HG02588 (cell line): ENCODE results near the gene EXOC4.

Source experiments
- ATAC-seq: cut with Tn5 transposase; IDR thresholded peaks from one replicate; pipeline ENCODE4 v1.9.1; 2021; ENCODE audit warnings: mild to moderate bottlenecking, moderate library complexity; ENCODE audit not compliant: unreplicated experiment

The EXOC4 gene

DNA sequence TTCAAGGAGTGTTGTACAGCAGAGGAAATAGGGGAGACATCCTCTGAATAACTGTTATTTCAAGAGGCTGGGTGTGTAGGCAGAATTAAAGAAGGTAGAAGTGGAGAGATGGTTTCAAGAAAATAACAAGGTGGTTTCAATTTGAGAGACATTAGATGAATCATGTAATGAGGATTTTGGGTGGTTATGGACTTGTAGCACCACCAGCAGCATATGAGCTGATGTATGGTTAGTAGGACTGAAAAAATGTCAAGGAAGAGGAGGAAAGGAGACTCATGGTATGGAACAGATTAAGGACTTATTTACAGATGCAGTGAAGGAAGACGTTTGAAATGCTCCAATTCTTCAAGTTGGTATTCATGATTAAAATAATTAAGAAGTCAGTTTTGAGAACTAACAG, 166.2 kb downstream of the EXOC4 start:
- no peak for ATAC-seq

- no peak for ATAC-seq
These were observed 170.7 kb downstream of the EXOC4 start for GRCh38 chr7:133423618-133424017.

GRCh38 chr7:133428326-133428725, 175.4 kb downstream of the EXOC4 start:
- ATAC-seq: no peak

- no peak for ATAC-seq
These were observed 176.0 kb downstream of the EXOC4 start for GRCh38 chr7:133428876-133429275.

GRCh38 chr7:133429371-133429770, 176.5 kb downstream of the EXOC4 start:
- no peak for ATAC-seq

- ATAC-seq: no peak
These were observed 178.4 kb downstream of the EXOC4 start for GRCh38 chr7:133431134-133431724.

- no peak for ATAC-seq
These were observed 180.4 kb downstream of the EXOC4 start for GRCh38 chr7:133433165-133433812.

GRCh38 chr7:133434246-133434865, 181.5 kb downstream of the EXOC4 start:
- no peak for ATAC-seq

- no peak for ATAC-seq
These were observed 183.1 kb downstream of the EXOC4 start for GRCh38 chr7:133436014-133436428.

DNA sequence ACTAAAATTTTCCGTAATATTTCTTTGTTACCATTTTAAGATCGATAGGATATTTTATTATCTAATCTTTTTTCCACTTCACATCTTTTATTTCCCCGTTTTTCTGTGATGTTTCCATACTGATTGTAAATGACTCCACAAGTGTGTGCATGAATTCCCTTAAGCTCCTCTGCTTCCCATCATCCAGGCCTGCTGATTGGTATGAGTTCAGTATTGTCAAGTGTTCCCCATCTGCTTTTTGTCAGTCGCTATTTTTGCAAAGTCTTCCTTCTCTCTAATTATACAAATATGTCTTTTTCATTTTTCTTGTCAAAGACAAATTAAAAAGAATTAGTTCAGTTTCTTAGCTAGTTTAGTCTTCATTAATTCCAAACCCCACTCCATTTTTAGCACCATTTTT, 184.7 kb downstream of the EXOC4 start:
- no peak for ATAC-seq

DNA sequence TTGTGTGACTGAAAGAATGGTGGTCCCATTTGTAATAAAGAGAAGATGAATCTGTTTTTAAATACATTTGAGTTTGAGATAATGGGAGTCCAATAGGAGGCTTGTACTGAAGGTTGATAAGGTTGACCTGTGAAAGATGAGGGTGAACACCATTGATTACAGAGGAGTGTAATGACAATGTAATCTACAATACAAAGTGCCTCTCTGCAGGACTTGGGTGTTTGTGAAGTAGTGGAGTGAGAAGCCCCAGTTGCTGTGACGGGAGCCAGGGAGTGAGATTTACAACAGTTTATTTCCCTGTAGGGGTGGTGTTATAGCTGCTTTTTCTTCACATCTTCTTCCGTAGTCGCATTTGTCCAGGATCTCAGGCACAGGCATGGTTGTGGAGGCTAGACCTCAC, 189.9 kb downstream of the EXOC4 start:
- no peak for ATAC-seq

- no peak for ATAC-seq
These were observed 192.7 kb downstream of the EXOC4 start for GRCh38 chr7:133445617-133446016.

DNA sequence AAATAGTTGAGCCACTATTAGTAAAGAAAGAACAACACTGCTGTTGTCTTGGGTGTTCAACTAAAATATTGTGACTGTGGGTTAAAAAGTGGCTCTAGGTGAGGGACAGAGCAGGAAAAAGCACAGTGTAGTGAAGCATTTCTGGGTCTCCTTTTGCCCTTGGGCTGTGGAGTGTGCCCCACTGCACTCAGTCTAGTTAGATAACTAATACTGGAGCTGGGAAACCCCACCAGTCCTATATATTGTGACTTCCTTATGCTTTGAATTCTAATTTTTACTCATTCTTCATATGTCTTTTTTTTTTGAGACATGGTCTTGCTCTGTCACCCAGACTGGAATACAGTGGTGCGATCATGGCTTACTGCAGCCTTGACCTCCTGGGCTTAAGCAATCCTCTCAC, 195.1 kb downstream of the EXOC4 start:
- ATAC-seq: no peak

GRCh38 chr7:133452577-133452976, 199.7 kb downstream of the EXOC4 start:
- ATAC-seq: no peak

DNA sequence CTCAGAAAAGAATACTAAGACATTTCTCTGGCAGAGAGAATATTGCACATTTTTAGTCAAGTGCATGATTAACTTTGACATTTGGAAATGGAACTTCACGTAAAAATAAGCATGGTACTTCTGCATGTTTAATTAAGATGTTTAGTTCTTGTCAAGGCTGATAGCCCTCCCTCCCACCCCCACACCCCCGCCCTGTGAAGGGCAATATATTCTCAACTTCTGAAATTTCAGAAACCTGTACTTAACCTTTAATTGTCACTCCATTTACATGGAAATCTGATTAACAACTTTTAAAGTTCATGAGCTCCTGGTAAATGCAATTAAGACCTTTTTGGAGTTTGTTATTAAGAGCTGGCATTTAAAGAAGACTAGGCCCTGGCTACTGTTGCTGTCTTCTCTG, 205.8 kb downstream of the EXOC4 start:
- no peak for ATAC-seq

DNA sequence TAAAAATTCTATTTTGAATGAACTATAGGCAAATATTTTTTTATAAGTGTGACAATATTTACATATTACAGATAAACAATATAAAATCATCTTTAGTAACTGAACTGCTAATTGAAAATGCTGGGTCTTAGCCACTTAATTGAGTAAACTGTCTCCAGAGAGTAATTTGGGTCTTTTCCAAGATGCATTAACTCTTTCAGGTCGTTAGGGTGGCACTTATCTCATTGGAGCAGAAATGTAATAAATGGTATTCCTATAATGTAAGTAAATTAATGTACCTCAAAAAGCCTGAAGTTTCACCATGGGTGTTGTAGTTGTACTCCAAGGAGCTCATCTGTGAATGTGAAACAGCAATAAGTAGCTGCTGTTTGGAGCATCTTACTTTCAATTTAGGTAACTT, 208.5 kb downstream of the EXOC4 start:
- no peak for ATAC-seq

DNA sequence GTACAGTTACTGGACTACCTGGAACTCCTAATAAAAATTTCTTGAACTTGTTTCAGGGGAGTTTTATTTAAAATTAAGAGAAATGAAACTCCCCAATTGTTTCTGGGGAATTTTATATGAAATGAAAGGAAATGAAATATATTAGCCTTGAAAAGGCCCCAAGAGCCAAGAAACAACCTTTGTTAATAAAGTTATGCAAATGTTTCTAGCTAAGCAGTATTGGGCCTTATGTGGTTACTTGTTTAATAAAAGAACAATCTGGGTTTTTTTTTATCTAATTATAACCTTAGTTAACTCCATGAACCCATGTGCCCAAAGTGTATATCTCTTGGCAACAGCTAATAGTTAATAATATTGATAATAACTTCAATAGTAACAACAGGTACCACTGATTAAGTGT, 222.8 kb downstream of the EXOC4 start:
- no peak for ATAC-seq

DNA sequence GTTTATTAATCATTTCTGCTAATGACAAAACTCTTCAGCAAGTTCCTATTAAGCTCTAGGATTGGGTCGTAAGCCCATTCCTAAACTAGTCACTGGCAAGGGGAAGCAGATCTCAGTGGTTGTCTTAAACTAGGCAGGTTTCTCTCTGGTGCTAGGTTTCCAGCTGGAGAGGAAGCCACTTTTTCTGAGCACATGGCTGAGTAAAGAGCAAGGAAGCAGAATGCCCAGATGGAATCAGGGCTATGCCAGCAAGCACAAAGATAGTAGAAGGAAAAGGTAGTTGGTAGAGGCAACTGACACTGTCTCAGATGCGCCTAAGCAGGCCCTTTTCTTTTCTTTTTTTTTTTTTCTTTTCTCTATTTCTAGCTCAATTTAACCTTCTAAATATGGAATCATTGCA, 224.9 kb downstream of the EXOC4 start:
- ATAC-seq: no peak

DNA sequence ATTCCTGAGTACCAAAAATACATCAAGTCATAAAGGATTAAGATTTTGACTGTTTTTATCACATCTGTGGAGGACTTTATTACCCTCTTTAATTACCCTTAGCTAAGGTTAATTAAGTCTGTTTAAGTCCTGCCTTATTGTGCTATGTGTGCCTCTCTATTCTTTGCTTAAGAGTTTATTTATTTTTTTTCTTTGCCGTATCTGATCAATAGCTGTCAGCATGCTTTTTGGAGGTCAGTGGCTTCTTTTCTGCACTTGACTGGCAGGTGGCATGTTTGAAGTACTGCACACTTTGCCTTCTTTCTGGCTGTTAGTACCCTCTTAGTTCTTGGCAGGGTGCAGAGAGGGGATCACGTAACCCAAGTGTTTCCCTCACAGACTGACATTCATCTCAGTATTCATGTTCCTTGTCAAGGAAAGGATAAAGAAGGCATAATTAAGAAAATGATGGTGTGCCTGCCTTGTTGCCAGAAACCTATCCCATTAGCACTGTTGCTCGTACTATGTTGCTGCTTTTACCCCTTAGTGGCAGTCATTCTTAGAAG, 225.8 kb downstream of the EXOC4 start:
- ATAC-seq: no peak

- ATAC-seq: no peak
These were observed 226.7 kb downstream of the EXOC4 start for GRCh38 chr7:133479456-133480065.

GRCh38 chr7:133480868-133481267, 228.0 kb downstream of the EXOC4 start:
- ATAC-seq: no peak

DNA sequence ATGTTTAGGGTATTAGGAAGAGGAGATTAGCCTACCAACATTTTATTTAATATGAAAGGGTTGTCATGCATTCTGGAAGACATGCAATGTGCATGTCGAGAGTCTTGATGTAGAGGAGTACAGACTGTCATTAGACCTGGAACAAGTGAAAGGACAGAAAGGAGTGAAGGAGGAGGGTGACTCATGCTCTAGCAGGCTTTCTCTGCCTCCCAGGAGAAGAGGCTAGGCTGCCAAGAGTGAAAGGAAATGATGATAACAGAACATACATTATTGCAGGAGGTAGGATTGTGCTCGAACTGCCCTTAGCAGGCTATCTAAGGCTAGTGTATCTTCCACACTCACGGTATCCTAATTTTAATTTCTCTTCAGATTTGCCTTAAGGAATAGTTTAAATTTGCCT, 228.8 kb downstream of the EXOC4 start:
- no peak for ATAC-seq
